RWPE1 (cell line): Measurements from ENCODE around the gene GPR158.

ENCODE experiments used
- CTCF ChIA-PET: fragments of 350-600 bp; sonication (Branson Sonifier 250); formaldehyde crosslinking; extraction: SDS; loops from one replicate; lab custom pipeline; 2021; lab: Yijun Ruan, JAX
- POLR2A ChIA-PET: fragments of 400-600 bp; formaldehyde crosslinking; extraction: SDS; loops from one replicate; lab custom pipeline; 2020; ENCODE audit warnings: antibody characterized with exemption; ENCODE audit not compliant: low non-redundant PET; lab: Yijun Ruan, JAX
- DNase-seq: peaks from one replicate; pipeline ENCODE4 v3.0.0; 2012; ENCODE audit warnings: low spot score
- H3K27ac ChIP-seq: fragments of 450-650 bp; 2 replicates; pipeline ENCODE4 v1.5.1; 2017
- CTCF ChIP-seq: fragments of 450-650 bp; conservative IDR thresholded peaks from 2 replicates; pipeline ENCODE4 v1.5.1; 2017; ENCODE audit warnings: low read depth, mild to moderate bottlenecking

GPR158 gene

DNA sequence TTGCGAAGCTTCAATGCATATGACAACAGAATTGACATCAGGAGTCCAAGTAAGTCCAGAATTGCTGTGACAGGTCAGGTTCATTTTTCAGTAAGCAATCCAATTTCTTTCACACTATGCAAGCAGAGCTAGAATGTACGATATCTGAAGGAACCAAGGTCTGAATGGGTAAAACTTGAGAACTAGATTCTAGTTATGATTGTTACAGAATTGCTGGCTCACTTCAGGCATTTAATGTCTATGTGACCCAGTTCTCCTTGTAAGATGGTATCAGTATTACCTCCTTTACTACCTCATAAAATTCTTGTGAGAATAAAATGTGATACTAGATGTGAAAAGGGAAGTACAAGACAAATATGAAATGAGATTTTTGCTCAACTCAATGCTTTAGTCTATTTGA lies 159.6 kb downstream of the GPR158 start:
- no peak overlapping the region for H3K27ac ChIP-seq
- TF ChIP-seq CTCF = no peak
- no peak for DNase-seq
- ChIA-PET CTCF (no interaction called here), POLR2A (no interaction called here)

DNA sequence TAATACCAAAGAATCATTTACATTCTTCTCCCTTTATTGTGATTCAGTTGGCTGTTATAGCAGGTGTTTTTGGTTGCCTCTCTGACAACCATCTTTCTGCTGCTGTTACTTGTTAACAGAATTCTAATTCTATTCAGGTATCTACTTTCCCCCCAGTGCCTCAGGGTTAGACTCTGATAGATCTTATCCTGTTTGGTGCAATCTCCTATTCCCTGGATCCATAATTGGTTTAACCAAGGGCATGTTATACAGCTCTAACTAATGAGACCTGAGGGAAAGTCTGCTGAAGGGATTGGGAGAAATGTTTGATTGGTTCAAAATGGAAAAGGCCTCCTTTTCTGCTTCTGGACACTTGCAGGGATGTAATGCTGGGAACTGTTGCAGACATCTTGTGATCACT lies 161.5 kb downstream of the GPR158 start:
- TF ChIP-seq CTCF = no peak
- CTCF ChIA-PET = no interaction called here
- no peak for DNase-seq
- POLR2A ChIA-PET = no interaction called here
- no peak overlapping the region for H3K27ac ChIP-seq

GRCh38 chr10:25338271-25338670 lies 163.5 kb downstream of the GPR158 start:
- TF ChIP-seq CTCF = no peak
- POLR2A ChIA-PET = no interaction called here
- no peak for DNase-seq

DNA sequence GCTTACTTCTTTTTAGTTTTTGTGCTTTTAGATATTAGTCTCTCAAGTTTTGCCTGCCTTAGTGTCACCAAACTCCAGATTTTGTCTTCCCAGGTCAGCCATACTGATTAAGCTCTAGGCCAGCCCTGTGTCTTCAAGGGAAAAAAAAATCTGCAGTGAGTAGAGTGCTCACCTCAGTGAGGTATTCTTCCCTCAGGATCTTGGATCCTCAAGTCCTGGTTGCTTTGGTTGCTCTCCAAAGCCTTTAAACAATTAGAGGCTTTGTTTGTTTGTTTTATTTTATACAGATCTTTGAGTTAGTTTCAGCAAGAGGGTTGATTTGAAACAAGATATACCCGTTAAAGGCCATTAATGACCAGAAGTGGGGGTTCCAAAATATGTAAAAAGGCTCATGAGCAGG lies 165.2 kb downstream of the GPR158 start:
- POLR2A ChIA-PET = no interaction called here
- CTCF ChIA-PET = no interaction called here
- no peak for TF ChIP-seq CTCF

More at GRCh38 chr10:25338271-25338670, 163.5 kb downstream of the GPR158 start:
- no peak overlapping the region for H3K27ac ChIP-seq
- CTCF ChIA-PET = no interaction called here

GRCh38 chr10:25349520-25349919 lies 174.7 kb downstream of the GPR158 start:
- TF ChIP-seq CTCF = no peak
- no peak for DNase-seq
- CTCF ChIA-PET = no interaction called here
- POLR2A ChIA-PET = no interaction called here
- H3K27ac ChIP-seq = no peak overlapping the region

More for the DNA sequence above, 165.2 kb downstream of the GPR158 start:
- no peak overlapping the region for H3K27ac ChIP-seq
- DNase-seq = no peak

DNA sequence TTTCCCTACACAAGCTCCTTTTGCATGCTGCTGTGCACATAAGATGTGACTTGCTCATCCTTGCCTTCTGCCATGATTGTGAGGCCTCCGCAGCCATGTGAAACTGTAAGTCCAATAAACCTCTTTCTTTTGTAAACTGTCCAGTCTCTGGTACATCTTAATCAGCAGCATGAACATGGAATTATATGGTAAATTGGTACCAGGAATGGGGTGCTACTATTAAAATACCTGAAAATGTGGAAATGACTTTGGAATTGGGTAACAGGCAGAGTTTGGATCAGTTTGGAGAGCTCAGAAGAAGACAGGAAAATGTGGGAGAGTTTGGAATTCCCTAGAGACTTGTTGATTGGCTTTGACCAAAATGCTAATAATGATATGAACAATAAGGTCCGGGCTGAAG lies 181.8 kb downstream of the GPR158 start:
- no peak for TF ChIP-seq CTCF
- no peak for DNase-seq
- ChIA-PET POLR2A (no interaction called here), CTCF (no interaction called here)
- no peak overlapping the region for H3K27ac ChIP-seq

DNA sequence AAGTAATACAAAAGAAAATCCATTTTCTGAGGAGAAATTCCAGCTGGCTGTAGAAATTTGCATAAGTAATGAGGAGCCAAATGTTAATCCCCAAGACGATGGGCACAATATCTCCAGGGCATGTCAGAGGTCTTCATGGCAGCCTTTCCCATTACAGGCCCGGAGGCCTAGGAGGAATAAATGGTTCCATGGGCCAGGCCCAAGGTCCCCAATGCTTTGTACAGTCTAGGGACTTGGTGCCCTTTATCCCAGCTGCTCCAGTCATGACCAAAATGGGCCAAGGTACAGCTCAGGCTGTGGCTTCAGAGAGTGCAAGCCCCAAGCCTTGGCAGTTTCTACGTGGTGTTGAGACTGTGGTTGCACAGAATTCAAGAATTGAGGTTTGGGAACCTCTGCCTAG lies 182.5 kb downstream of the GPR158 start:
- no peak for DNase-seq
- H3K27ac ChIP-seq = no peak overlapping the region
- CTCF ChIA-PET = no interaction called here
- no peak for TF ChIP-seq CTCF
- POLR2A ChIA-PET = no interaction called here
